ENCODE data around the gene UST. TPM values are rescaled to one million over a fixed set of nuclear protein-coding genes. Genes with fewer than 3 reads are reported as not detected.

Gene UST
- total and polyA plus RNA-seq, 2 of the 8 experiments (the other 6 are each of a cell fraction or from before 2014, with no cell fraction given): 13.5 to 34.5 TPM

DNA sequence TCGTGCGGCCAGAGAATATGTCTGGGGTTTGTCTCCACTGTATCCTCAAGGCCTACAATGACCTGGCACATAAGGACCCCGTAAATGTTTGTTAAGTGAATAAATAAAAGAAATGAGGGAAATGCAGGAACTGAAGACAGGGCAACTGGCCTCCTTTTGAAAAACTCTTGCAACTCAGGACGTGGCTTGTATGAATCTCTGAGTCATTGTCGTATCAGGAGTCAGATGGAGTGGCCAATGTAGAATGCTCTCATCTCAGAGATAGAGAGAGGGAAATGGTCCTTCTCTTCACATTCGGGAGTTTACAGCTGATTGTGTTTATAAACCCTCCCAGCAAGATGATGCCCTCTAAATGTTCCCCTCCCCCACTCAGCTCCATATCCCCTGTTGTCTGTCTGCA lies 57.1 kb downstream of the UST start:
- Histone ChIP-seq H3K4me1 (replicated peaks in 1 of 4; ENCODE audit: control insufficient read depth in 3 of 4, insufficient read depth in 4 of 4, low read length in 3 of 4) (peaks cover 3 to 11% (median 7%) of the 10 kb centered on the region in 4 experiments; a peak in 5 of 7 replicates), H2BK15ac (ENCODE audit: low read length) (0 out of 2 replicates have a peak overlapping the region, but pooled peaks have one; percentile 34), H2BK5ac (ENCODE audit: low read depth, low read length) (peak overlapping the region; percentile 37; the same call in 1 of the 2 replicates), H3K79me2 (ENCODE audit: control insufficient read depth in 1 of 2, insufficient read depth in 2 of 2, low read length in 2 of 2) (peaks cover 12 to 98% of the 10 kb centered on the region in 2 experiments), H2BK12ac (ENCODE audit: low read depth, low read length) (0 out of 2 replicates have a peak overlapping the region, but pooled peaks have one; percentile 83), H3K18ac (ENCODE audit: extremely low read depth, low read length) (0 out of 2 replicates have a peak overlapping the region, but pooled peaks have one; percentile 13), H3K4me3 (ENCODE audit: extremely low read depth in 1 of 4, insufficient read depth in 2 of 4, low read depth in 3 of 4, low read length in 4 of 4) (no peak overlapping the region), H3K9ac (replicated peaks in 1 of 4; ENCODE audit: extremely low read depth in 1 of 4, low read depth in 3 of 4, low read length in 3 of 4) (no peak overlapping the region), H2AK5ac (ENCODE audit: low read depth, low read length) (0 out of 2 replicates have a peak overlapping the region, but pooled peaks have one; percentile 29), H3K4ac (replicated peaks; ENCODE audit: insufficient read length, low read depth, low read length) (no peak overlapping the region), H3K79me1 (ENCODE audit: low read depth, low read length) (peaks cover 12% of the 10 kb centered on the region), H3K36me3 (ENCODE audit: control insufficient read depth in 2 of 4, insufficient read depth in 4 of 4, low read length in 3 of 4) (no peaks in the 10 kb centered on the region; a peak in 1 of 8 replicates), H2BK20ac (ENCODE audit: low read length) (0 out of 2 replicates have a peak overlapping the region, but pooled peaks have one; percentile 25), H3K27me3 (replicated peaks in 1 of 4; ENCODE audit: control insufficient read depth in 3 of 4, extremely low read depth in 1 of 4, insufficient read depth in 3 of 4, low read length in 3 of 4) (peaks cover 0 to 1% (median 0%) of the 10 kb centered on the region in 4 experiments; a peak in 1 of 7 replicates), H3K14ac (ENCODE audit: insufficient read length) (no peak overlapping the region), H2AFZ (ENCODE audit: low read length) (no peak overlapping the region), H3K23me2 (ENCODE audit: low read depth, low read length) (no peaks in the 10 kb centered on the region), H4K5ac (ENCODE audit: insufficient read length, low read depth, low read length) (no peak overlapping the region), H3K23ac (ENCODE audit: insufficient read length) (no peak overlapping the region), H4K20me1 (replicated peaks in 1 of 2; ENCODE audit: control insufficient read depth in 1 of 2, insufficient read depth in 2 of 2, low read length in 2 of 2) (peaks cover 0 to 14% of the 10 kb centered on the region in 2 experiments), H4K91ac (replicated peaks; ENCODE audit: insufficient read length, low read length) (no peak overlapping the region), H3K9me3 (ENCODE audit: insufficient read depth in 2 of 2, low read depth in 1 of 2, low read length in 1 of 2) (no peaks in the 10 kb centered on the region), H3K4me2 (ENCODE audit: insufficient read depth in 1 of 2, low read depth in 2 of 2, low read length in 2 of 2) (peak overlapping the region in 1 of 2 experiments; percentile 19; a peak in 1 of 4 replicates), H3K56ac (replicated peaks; ENCODE audit: insufficient read length, low read depth, low read length) (no peak overlapping the region), H4K8ac (ENCODE audit: extremely low read depth, insufficient read depth, low read length) (no peak overlapping the region), H3K27ac (ENCODE audit: low read depth, low read length) (no peak overlapping the region; the same call in 1 of the 2 replicates), H2BK120ac (replicated peaks; ENCODE audit: low read depth, low read length) (no peak overlapping the region)
- ChIA-PET POLR2A (ENCODE audit: partially characterized antibody) (no interaction called here), CTCF (ENCODE audit: partially characterized antibody) (no interaction called here)
- 77% methylated on average over 6 of the region's 6 CpGs; no CpG with 5 or more reads in 1 of the 2 experiments for WGBS, 2 experiments (ENCODE audit: extremely low coverage in 1 of 2, insufficient coverage in 1 of 2, insufficient read length in 1 of 2, insufficient replicate concordance in 2 of 2, low coverage in 1 of 2, low lambda C conversion rate in 2 of 2, missing lambda C conversion rate in 1 of 2)
- no peak for DNase-seq (ENCODE audit: low read depth in 1 of 2, low spot score in 2 of 2)
- no peak for FAIRE-seq
- TF ChIP-seq TEAD4 (IDR thresholded peaks at IDR 0.05; ENCODE audit: low read depth, low read length) (no peak), EZH2 (IDR thresholded peaks at IDR 0.05; ENCODE audit: low read depth, low read length, severe bottlenecking) (no peak)

All from H1 (cell line).